Epithelial cell of prostate (primary cell): ENCODE measurements around the gene RIMS4.

ENCODE experiments used
- DNase-seq: peaks from one replicate; pipeline ENCODE4 v3.0.0-alpha.2; 2011; ENCODE audit warnings: low read depth, low spot score
- H3K27ac ChIP-seq: fragments of 450-650 bp; 2 replicates; pipeline ENCODE4 v1.5.1; 2017; ENCODE audit warnings: mild to moderate bottlenecking

Gene RIMS4

GRCh38 chr20:44800391-44801046, 9.8 kb downstream of the RIMS4 start:
- no peak for DNase-seq
- no peak overlapping the region for H3K27ac ChIP-seq

- no peak overlapping the region for H3K27ac ChIP-seq
- no peak for DNase-seq
These were observed 10.7 kb downstream of the RIMS4 start for GRCh38 chr20:44799691-44800090.

DNA sequence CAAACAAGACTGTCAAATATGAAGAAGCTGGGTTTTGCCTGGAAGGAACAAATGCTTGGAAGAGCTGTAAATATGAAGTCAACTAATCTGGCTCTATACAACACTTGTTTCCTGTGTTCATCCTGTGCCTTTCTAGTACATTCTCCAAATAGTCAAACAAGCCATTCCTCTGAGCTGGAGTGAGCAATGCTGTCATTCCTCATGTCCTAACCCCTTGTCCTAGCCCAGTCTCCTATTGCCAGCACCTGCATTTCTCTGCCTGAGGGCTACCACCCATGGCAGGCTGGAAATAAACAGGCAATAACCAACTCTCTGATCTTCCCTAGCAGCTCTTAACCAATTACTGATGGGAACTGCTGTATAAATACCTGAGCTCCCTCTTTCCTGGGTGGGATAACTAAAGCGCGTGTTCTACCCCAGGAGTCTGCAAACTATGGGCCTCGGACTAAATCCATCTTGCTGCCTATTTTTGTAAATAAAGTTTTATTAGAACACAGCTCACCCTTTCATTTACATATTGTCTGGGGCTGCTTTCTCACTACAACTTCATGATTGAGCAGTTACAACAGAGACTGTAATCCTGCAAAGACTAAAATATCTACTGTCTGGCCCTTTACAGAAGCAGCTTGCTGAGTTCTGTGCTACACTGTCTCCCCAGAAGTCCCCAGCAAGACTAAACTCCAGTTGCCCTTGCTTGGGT, 13.4 kb downstream of the RIMS4 start:
- no peak overlapping the region for H3K27ac ChIP-seq
- DNase-seq, result no peak

GRCh38 chr20:44796311-44796710, 14.0 kb downstream of the RIMS4 start:
- no peak for DNase-seq
- H3K27ac ChIP-seq, result no peak overlapping the region

DNA sequence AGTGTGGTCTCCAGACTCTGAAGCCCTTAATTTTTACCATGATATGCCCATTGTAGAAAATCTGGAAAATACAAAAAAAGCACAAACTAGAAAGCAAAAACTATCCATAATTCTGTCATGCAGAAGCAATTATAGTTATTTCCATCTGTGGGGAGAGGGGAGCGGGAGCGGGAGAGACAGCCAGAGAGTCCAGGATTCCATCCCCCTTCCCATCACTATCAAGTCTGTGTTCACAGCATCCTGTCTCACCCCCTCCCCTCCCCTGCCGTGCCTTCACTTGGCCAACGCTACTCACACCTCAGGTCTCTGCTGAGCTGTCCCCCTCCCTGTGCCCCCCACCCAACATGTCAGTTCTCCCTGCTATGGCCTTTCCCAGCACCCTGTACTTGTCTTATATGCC, 14.5 kb downstream of the RIMS4 start:
- no peak for DNase-seq
- no peak overlapping the region for H3K27ac ChIP-seq

- no peak overlapping the region for H3K27ac ChIP-seq
- no peak for DNase-seq
These were observed 17.6 kb downstream of the RIMS4 start for GRCh38 chr20:44792796-44793195.

DNA sequence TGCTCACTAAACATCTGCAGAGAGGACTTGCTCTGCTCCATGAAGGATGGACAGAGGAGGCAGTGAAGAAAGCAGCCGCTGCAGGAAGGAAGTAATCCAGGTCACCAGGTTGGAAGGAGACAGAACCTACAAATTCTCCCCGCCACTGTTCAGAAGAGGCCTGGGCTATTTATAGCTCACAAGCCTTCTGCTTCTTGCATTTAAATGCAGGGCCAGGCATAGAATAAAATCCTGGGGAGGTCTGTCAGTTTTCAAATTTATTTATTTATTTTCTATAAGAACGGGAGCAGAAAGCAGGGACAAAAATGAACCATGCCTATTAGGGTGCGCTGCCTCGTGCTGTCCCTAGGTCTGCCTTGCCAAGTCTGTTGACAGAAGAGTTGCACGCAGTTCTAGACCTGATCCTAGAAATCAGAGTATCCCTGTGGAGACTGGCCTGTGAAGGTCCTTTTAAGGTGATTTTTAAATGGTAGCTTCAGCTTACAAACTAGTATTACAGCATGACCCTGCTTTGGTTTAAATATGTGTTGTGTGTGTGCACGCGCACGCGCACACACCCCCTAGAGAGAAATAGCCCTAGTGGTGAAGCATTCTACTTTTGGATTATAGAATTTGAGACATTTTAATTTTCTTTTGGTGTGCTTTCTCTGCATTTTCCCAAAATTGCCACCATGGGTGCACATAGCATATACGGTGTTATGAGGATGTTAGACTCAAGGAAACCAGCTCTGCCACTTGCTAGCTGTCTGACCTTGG, 19.5 kb downstream of the RIMS4 start:
- DNase-seq, result no peak
- no peak overlapping the region for H3K27ac ChIP-seq

- no peak for DNase-seq
- H3K27ac ChIP-seq, result no peak overlapping the region
These were observed 21.5 kb downstream of the RIMS4 start for GRCh38 chr20:44788706-44789456.

- H3K27ac ChIP-seq, result no peak overlapping the region
- DNase-seq, result no peak
These were observed 23.0 kb downstream of the RIMS4 start for GRCh38 chr20:44787299-44787698.

- no peak overlapping the region for H3K27ac ChIP-seq
- DNase-seq, result no peak
These were observed 24.6 kb downstream of the RIMS4 start for GRCh38 chr20:44785768-44786167.

GRCh38 chr20:44784688-44785087, 25.7 kb downstream of the RIMS4 start:
- DNase-seq, result no peak
- H3K27ac ChIP-seq, result no peak overlapping the region

DNA sequence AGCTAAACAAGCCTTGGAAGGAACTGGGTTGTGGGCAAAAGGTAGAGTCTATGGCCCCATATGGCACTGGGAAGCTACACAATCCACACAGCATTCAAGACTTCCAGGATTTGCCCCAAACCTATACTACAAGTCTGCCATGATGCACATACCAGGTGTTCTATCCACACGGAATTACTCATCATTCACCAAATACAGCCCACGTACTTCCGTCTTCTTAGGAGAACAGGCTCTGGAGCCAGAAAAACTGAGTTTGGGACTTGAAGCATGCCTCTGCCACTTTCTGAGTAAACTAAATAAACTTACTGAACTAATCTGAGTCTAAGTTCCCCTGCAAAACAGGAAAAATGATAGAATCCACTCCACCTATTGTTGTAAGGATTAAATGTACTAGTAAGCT, 28.6 kb downstream of the RIMS4 start:
- no peak overlapping the region for H3K27ac ChIP-seq
- DNase-seq, result no peak

DNA sequence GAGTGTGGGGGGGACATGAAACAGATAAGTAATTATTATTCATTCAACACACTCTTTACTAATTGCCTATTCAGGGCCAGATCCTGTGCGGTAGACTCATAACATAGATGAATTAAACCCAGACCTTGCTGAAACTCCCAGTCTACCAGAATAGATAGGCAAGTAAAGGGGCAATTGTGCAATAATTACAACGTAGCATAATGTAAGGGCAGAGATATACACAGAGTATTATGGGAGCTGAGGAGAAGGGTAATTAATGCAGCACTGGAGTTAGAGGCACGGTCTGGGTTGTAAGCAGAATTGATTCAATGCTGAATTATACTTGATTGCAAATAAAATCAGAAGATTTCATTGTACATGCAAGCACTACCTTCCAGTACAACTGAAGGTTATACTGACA, 29.2 kb downstream of the RIMS4 start:
- no peak overlapping the region for H3K27ac ChIP-seq
- DNase-seq, result no peak

DNA sequence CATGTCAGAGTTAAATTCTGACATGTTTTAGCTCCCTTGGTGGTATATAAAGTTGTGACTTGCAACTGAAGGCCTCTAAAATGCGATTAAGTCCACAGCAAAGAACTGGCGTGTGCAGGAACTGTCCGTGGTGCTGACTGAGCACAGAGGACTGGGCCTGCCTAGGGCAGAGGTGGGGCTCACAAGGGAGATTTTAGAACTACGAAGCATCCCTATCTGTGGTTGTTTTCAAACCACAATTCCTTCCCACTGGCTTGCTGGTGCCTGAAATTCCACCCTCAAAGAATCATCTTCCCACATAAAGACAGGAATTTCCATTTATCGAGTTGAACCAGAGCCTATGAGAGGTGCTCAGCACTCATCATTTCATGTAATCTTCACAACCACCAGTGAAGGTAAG, 30.1 kb downstream of the RIMS4 start:
- no peak for DNase-seq
- no peak overlapping the region for H3K27ac ChIP-seq

- DNase-seq, result no peak
- H3K27ac ChIP-seq, result no peak overlapping the region
These were observed 33.4 kb downstream of the RIMS4 start for GRCh38 chr20:44776980-44777379.

GRCh38 chr20:44773070-44773829, 37.1 kb downstream of the RIMS4 start:
- DNase-seq, result no peak

GRCh38 chr20:44772636-44773035, 37.7 kb downstream of the RIMS4 start:
- DNase-seq, result no peak
- H3K27ac ChIP-seq, result no peak overlapping the region

More at GRCh38 chr20:44773070-44773829, 37.1 kb downstream of the RIMS4 start:
- H3K27ac ChIP-seq, result no peak overlapping the region

DNA sequence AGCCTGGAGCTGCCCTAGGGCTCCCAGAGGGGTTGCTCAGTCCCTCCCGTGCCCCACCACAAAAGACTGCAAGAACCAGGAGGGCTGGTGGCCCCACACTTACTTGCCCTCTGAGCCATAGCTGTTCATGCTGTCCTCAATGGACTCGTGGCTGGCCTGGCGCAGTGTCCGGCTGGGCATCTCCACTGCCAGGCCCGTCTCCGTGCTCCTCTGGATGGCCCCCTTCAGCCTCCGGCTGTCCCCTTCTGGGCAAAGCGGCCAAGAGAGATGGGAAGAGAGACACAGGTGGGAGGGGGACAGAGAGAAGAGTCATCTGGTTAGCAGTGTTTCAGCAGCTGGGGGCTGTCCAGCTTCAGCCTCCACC, 39.2 kb downstream of the RIMS4 start:
- no peak for DNase-seq
- no peak overlapping the region for H3K27ac ChIP-seq

DNA sequence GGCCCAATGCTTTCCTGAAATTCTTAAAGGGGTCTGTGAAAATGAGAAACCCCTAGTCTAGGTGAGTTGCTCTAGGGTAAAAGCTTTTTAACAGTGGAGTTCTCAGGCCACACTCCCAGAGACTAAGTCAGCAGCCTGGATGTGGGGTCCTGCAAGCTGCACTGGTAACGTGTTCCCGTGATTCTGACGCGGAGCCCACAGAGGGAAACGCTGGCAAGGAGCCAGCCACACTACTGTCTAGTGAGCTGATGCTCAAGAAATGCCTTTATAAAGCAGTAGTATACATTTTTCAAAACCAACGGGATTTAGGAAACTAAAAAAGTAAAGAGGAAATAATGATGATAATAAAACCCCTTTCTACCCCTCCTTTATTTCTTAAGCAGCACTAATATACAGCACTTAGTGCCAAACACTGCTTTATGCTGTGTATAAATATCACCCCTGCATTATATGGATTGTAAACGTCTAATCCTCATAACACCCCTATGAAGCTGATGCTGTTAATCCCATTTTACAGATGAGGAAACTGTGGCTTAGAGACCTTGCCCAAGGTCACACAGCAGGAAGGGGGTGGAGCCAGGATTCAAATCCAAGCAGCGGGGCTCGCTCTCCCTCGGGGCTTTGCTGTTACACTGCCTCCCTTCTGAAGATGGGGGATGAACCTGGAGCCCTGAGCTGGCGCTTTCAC, 39.7 kb downstream of the RIMS4 start:
- H3K27ac ChIP-seq, result no peak overlapping the region
- DNase-seq, result no peak

- DNase-seq, result no peak
- no peak overlapping the region for H3K27ac ChIP-seq
These were observed 40.9 kb downstream of the RIMS4 start for GRCh38 chr20:44769481-44769863.
